Adipocyte (in vitro differentiated cells): Measurements from ENCODE around the gene RNU6-9.

Experiments
- DNase-seq: peaks from one replicate; pipeline ENCODE4 v3.0.0-alpha.2; 2015; ENCODE audit warnings: low read depth
- H3K27me3 ChIP-seq: replicated peaks from 2 replicates; pipeline ENCODE4 v1.7.0; 2013; ENCODE audit warnings: mild to moderate bottlenecking, low read length, moderate library complexity; ENCODE audit not compliant: control insufficient read depth, insufficient read depth
- H3K36me3 ChIP-seq: 2 replicates; pipeline ENCODE4 v1.7.0; 2013; ENCODE audit warnings: low read length, mild to moderate bottlenecking, moderate library complexity; ENCODE audit not compliant: control insufficient read depth, insufficient read depth, severe bottlenecking
- H3K4me1 ChIP-seq: 2 replicates; pipeline ENCODE4 v1.7.0; 2013; ENCODE audit warnings: mild to moderate bottlenecking, low read length, moderate library complexity; ENCODE audit not compliant: control insufficient read depth, insufficient read depth
- H3K4me3 ChIP-seq: 2 replicates; pipeline ENCODE4 v1.7.0; 2013; ENCODE audit warnings: mild to moderate bottlenecking, low read length, moderate library complexity
- H3K9ac ChIP-seq: 2 replicates; pipeline ENCODE4 v1.7.0; 2013; ENCODE audit warnings: mild to moderate bottlenecking, low read length, moderate library complexity
- H3K9me3 ChIP-seq: 2 replicates; pipeline ENCODE4 v1.7.0; 2013; ENCODE audit warnings: mild to moderate bottlenecking, low read length, moderate library complexity; ENCODE audit not compliant: control insufficient read depth

RNU6-9 gene

GRCh38 chr19:896434-896833, 3.1 kb downstream of the RNU6-9 start:
- Histone ChIP-seq H3K27me3 (no peaks in the 10 kb centered on the region), H3K36me3 (no peaks in the 10 kb centered on the region), H3K4me1 (no peaks in the 10 kb centered on the region), H3K4me3 (no peak overlapping the region), H3K9me3 (no peaks in the 10 kb centered on the region), H3K9ac (no peak overlapping the region)
- DNase-seq, result no peak

GRCh38 chr19:896999-897398, 3.7 kb downstream of the RNU6-9 start:
- Histone ChIP-seq H3K4me3 (no peak overlapping the region), H3K4me1 (no peaks in the 10 kb centered on the region), H3K9me3 (no peaks in the 10 kb centered on the region), H3K36me3 (no peaks in the 10 kb centered on the region), H3K27me3 (no peaks in the 10 kb centered on the region), H3K9ac (no peak overlapping the region)
- DNase-seq, result no peak

- Histone ChIP-seq H3K27me3 (no peaks in the 10 kb centered on the region), H3K9ac (no peak overlapping the region), H3K9me3 (no peaks in the 10 kb centered on the region), H3K4me3 (no peak overlapping the region), H3K36me3 (no peaks in the 10 kb centered on the region), H3K4me1 (no peaks in the 10 kb centered on the region)
- DNase-seq, result no peak
Measured at GRCh38 chr19:897442-898039, 4.3 kb downstream of the RNU6-9 start.

GRCh38 chr19:898663-899062, 5.4 kb downstream of the RNU6-9 start:
- no peaks in the 10 kb centered on the region for H3K4me1 ChIP-seq
- no peaks in the 10 kb centered on the region for H3K27me3 ChIP-seq
- DNase-seq, result no peak
- H3K4me3 ChIP-seq, result no peak overlapping the region
- H3K36me3 ChIP-seq, result no peaks in the 10 kb centered on the region
- H3K9me3 ChIP-seq, result no peaks in the 10 kb centered on the region
- H3K9ac ChIP-seq, result no peak overlapping the region

- H3K27me3 ChIP-seq, result no peaks in the 10 kb centered on the region
- no peak for DNase-seq
- H3K4me3 ChIP-seq, result no peak overlapping the region
- no peaks in the 10 kb centered on the region for H3K4me1 ChIP-seq
- H3K9me3 ChIP-seq, result no peaks in the 10 kb centered on the region
- no peaks in the 10 kb centered on the region for H3K36me3 ChIP-seq
- no peak overlapping the region for H3K9ac ChIP-seq
Measured at GRCh38 chr19:899336-900042, 6.2 kb downstream of the RNU6-9 start.

- Histone ChIP-seq H3K9ac (no peak overlapping the region), H3K4me3 (no peak overlapping the region), H3K27me3 (no peaks in the 10 kb centered on the region), H3K4me1 (no peaks in the 10 kb centered on the region), H3K9me3 (no peaks in the 10 kb centered on the region), H3K36me3 (no peaks in the 10 kb centered on the region)
- DNase-seq, result no peak
Measured at GRCh38 chr19:900043-900301, 6.7 kb downstream of the RNU6-9 start.

- H3K4me3 ChIP-seq, result no peak overlapping the region
- no peaks in the 10 kb centered on the region for H3K27me3 ChIP-seq
- H3K36me3 ChIP-seq, result no peaks in the 10 kb centered on the region
- no peaks in the 10 kb centered on the region for H3K9me3 ChIP-seq
- no peak for DNase-seq
- no peak overlapping the region for H3K9ac ChIP-seq
- no peaks in the 10 kb centered on the region for H3K4me1 ChIP-seq
Measured at GRCh38 chr19:900302-901111, 7.2 kb downstream of the RNU6-9 start.

- no peak overlapping the region for H3K4me3 ChIP-seq
- H3K4me1 ChIP-seq, result no peaks in the 10 kb centered on the region
- H3K27me3 ChIP-seq, result no peaks in the 10 kb centered on the region
- no peak for DNase-seq
- H3K9me3 ChIP-seq, result no peaks in the 10 kb centered on the region
- H3K36me3 ChIP-seq, result no peaks in the 10 kb centered on the region
- H3K9ac ChIP-seq, result no peak overlapping the region
Measured at GRCh38 chr19:901216-902092, 8.2 kb downstream of the RNU6-9 start.

GRCh38 chr19:902093-902370, 8.7 kb downstream of the RNU6-9 start:
- no peaks in the 10 kb centered on the region for H3K27me3 ChIP-seq
- H3K36me3 ChIP-seq, result no peaks in the 10 kb centered on the region
- H3K9ac ChIP-seq, result no peak overlapping the region
- no peak overlapping the region for H3K4me3 ChIP-seq
- no peaks in the 10 kb centered on the region for H3K9me3 ChIP-seq
- H3K4me1 ChIP-seq, result no peaks in the 10 kb centered on the region
- no peak for DNase-seq

GRCh38 chr19:902446-903226, 9.4 kb downstream of the RNU6-9 start:
- DNase-seq, result no peak
- Histone ChIP-seq H3K36me3 (no peaks in the 10 kb centered on the region), H3K27me3 (no peaks in the 10 kb centered on the region), H3K4me1 (no peaks in the 10 kb centered on the region), H3K4me3 (no peak overlapping the region), H3K9ac (no peak overlapping the region), H3K9me3 (no peaks in the 10 kb centered on the region)
